AG09309 (cell line): Measurements from ENCODE around the gene CA6.
"Not testable (repeated sequence)": the region's sequence is repeated elsewhere in the genome, so short reads cannot be mapped to it uniquely, and the experiment has no call there.

Experiments
- DNase-seq: peaks from one replicate; pipeline ENCODE4 v3.0.0-alpha.2; 2010; ENCODE audit warnings: low read depth
- H3K4me3 ChIP-seq: 2 replicates; pipeline ENCODE4 v1.5.1; 2011; ENCODE audit warnings: mild to moderate bottlenecking, low read depth, low read length, moderate library complexity; ENCODE audit not compliant: control insufficient read depth
- TF ChIP-seq, protein P1 (sequence below): IDR thresholded peaks from 2 replicates; pipeline ENCODE4 v1.5.1; 2011; ENCODE audit warnings: mild to moderate bottlenecking, low read depth, low read length, inconsistent platforms; ENCODE audit not compliant: insufficient read depth, control insufficient read depth; ENCODE audit errors: missing control alignments

The CA6 gene

DNA sequence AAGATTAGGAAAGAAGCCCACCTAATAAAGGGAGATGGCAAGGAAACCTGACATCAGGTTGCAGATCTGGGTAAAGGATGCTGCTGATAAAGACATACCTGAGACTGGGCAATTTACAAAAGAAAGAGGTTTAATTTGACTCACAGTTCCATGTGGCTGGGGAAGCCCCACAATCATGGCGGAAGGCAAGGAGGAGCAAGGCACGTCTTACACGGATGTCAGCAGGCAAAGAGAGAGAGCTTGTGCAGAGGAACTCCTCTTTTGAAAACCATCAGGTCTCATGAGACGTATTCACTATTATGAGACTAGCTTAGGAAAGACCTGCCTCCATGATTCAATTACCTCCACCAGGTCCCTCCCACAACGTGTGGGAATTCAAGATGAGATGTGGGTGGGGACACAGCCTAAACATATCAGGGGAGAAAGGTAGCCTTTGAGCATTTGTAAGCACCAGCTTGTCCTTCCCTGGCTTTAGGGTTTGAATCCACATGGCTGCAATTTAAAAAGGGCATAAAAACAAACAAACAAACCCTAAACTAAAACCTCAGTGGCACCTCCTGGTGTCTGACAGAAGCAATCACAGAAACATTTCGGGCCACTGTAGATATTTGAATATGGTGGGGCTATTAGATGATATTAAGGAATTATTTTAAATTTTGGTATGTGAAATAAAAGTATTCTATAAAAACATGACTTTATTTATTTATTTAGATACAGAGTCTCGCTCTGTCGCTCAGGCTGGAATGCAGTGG, 47.4 kb downstream of the CA6 start:
- TF ChIP-seq, protein P1, sequence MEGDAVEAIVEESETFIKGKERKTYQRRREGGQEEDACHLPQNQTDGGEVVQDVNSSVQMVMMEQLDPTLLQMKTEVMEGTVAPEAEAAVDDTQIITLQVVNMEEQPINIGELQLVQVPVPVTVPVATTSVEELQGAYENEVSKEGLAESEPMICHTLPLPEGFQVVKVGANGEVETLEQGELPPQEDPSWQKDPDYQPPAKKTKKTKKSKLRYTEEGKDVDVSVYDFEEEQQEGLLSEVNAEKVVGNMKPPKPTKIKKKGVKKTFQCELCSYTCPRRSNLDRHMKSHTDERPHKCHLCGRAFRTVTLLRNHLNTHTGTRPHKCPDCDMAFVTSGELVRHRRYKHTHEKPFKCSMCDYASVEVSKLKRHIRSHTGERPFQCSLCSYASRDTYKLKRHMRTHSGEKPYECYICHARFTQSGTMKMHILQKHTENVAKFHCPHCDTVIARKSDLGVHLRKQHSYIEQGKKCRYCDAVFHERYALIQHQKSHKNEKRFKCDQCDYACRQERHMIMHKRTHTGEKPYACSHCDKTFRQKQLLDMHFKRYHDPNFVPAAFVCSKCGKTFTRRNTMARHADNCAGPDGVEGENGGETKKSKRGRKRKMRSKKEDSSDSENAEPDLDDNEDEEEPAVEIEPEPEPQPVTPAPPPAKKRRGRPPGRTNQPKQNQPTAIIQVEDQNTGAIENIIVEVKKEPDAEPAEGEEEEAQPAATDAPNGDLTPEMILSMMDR = no peak
- H3K4me3 ChIP-seq = no peak overlapping the region
- DNase-seq = no peak

DNA sequence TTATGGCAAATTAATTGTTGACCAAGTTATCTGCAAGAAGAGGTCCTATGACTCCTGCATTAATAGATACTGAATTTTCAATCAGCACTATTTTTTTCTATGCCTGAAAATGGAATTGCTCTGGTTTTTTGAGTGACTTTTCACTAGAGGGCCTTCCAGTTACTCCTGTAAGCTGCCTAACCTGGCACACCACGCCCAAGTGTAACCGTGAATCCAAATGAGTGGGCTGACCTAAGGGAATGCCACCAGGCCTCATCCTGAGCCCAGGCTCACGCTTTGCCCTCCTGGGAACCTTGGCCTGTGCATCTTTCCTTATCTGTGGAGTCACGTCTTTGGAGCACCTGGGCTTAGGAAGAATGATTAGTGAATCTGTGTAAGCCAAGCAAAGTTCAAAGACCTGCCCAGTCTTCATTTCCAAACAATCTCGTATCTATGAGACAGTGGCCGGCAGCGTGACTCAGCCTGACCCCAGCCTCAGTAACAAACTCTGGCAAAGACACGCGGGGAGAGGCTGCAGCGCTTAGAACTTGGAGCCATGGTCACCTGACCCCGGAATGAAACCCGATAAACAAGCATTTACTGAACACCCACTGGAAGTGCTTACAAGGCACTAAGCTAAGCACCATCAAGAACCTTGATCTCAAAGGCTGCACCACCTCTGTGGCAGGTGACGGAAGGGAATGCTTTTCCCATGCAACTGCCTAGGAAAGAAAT, 48.5 kb downstream of the CA6 start:
- H3K4me3 ChIP-seq, DNase-seq: not testable (repeated sequence)

DNA sequence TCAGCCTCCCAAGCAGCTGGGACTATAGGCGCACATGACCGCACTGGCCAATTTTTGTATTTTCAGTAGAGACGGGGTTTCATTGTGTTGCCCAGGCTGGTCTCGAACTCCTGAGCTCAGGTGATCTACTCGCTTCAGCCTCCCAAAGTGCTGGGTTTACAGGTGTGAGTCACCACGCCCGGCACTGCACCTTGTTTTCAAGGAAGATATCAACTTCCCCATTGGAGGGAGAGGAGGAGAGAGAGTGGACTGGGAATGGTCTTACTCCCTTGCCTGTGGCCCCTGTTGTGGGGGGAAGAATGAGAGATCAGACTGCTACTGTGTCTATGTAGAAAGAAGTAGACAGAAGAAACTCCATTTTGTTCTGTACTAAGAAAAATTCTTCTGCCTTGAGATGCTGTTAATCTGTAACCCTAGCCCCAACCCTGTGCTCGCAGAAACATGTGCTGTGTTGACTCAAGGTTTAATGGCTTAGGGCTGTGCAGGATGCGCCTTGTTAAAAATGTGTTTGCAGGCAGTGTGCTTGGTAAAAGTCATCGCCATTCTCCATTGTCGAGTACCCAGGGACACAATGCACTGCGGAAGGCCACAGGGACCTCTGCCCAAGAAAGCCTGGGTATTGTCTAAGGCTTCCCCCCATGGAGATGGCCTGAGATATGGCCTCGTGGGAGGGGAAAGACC, 56.0 kb downstream of the CA6 start:
- not testable (repeated sequence) for H3K4me3 ChIP-seq, DNase-seq

DNA sequence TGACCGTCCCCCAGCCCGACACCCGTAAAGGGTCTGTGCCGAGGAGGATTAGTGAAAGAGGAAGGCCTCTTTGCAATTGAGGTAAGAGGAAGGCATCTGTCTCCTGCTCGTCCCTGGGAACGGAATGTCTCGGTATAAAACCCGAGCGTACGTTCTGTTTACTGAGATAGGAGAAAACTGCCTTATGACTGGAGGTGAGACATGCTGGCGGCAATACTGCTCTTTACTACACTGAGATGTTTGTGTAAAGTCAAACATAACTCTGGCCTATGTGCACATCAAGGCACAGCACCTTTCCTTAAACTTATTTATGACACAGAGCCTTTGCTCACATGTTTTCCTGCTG, 56.5 kb downstream of the CA6 start:
- not testable (repeated sequence) for DNase-seq, H3K4me3 ChIP-seq

DNA sequence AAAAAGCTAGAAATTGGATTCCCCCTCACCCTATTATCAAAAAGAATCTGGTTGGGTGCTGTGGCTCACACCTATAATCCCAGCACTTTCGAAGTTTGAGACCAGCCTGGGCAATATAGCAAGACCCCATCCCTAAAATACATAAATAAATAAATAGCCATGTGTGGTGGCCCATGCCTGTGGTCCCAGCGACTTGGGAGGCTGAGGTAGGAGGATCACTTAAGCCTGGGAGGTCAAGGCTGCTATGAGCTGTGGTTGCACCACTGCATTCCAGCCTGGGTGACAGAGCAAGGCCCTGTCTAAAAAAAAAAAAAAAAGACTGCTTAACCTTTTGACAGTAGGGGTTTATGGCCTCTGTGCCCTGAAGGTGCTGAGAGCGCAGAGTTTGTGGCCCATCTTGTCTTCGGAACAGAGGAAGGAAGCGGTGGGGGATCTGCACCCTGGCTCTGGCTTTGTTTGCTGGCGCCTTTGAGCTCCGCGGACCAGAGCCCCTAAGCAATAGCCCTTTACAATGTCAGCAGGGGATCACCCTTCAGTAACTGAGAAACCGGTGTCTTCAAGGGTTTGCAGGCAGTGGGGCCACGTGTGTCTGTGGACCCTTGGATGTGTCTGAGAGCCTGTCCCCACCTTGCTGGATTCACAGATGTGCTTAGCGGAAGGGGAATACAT, 58.5 kb downstream of the CA6 start:
- no peak for DNase-seq
- TF ChIP-seq, protein P1 = no peak
- no peak overlapping the region for H3K4me3 ChIP-seq

DNA sequence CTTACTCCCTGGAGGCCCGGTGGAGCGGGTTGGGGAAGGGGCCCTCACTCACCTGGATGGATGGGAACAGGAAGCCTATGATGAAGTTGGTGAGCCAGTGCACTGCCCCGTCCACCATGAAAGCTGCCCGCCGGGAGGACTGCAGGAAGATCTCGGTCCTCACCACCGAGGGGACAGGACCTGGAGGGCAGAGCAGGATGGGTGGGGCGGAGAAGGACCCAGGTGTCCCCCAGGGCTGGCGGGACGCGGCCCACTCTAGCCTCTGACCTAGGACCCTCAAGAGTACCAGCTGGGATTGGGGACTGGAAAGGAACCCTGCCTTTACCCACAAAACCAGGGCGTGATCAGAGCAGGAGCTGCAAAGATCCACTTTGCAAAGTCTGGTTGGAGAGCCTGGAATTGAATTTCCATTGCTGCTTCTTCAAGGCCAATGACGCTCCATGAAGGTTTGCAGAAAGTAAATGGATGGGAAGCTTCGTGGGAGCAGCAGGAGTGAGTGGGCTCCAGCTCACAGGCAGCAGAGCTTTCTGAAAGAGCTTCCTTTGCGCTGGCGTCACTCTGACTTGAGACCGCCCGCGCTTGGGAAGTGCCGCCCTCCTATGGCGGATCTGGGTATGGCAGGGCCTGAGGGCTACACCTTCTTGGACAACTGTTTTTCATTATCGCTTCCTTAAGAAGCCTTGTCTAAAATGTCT, 59.2 kb downstream of the CA6 start:
- TF ChIP-seq, protein P1 = peak; percentile 92
- DNase-seq = peak; percentile 35
- H3K4me3 ChIP-seq = no peak overlapping the region

DNA sequence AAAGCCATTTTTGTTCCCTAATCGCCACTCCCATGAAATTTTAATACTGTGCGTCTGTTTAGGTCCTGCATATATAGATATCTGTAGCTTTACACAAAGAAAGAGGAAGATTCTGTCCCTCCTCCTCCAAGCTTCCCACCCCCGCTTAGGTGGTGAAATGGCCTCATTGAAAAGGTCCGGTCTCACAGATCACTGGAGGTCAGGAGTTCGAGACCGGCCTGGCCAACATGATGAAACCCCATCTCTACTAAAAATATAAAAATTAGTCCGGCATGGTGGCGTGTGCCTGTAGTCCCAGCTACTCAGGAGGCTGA, 59.7 kb downstream of the CA6 start:
- no peak overlapping the region for H3K4me3 ChIP-seq
- TF ChIP-seq, protein P1 = no peak
- DNase-seq = no peak
